Stimulated activated CD8-positive, alpha-beta memory T cell treated with anti-CD3 and anti-CD28 coated beads, Interleukin-4, amount 100 ng/mL, for 24 hours (primary cell): ENCODE measurements around the gene TLCD3A.
"Not testable (repeated sequence)": the region's sequence is repeated elsewhere in the genome, so short reads cannot be mapped to it uniquely, and the experiment has no call there.

Source experiments
- DNase-seq: peaks from one replicate; pipeline ENCODE4 v3.0.0-alpha.2; 2020; ENCODE audit warnings: low read depth

The TLCD3A gene

DNA sequence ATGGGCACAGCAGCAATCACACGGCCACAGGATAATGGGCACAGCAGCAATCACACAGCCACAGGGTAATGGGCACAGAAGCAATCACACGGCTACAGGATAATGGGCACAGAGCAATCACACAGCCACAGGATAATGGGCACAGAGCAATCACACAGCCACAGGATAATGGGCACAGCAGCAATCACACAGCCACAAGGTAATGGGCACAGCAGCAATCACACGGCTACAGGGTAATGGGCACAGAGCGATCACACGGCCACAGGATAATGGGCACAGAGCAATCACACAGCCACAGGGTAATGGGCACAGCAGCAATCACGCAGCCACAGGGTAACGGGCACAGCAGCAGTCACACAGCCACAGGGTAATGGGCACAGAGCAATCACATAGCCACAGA, 17.0 kb downstream of the TLCD3A start:
- DNase-seq: not testable (repeated sequence)

- DNase-seq: no peak
Observed at GRCh38 chr17:750431-751037, 18.1 kb downstream of the TLCD3A start.

- peak; percentile 27 for DNase-seq
Observed at GRCh38 chr17:751269-752001, 19.0 kb downstream of the TLCD3A start.

GRCh38 chr17:752002-752619, 19.7 kb downstream of the TLCD3A start, which contains the start of gene GEMIN4:
TSS of gene GEMIN4 (minus strand) at chr17:752264. CDS start at chr17:752142, 122 bp downstream.
- DNase-seq: peak; percentile 98

GRCh38 chr17:752620-753219, 20.3 kb downstream of the TLCD3A start:
- DNase-seq: peak; percentile 16

DNA sequence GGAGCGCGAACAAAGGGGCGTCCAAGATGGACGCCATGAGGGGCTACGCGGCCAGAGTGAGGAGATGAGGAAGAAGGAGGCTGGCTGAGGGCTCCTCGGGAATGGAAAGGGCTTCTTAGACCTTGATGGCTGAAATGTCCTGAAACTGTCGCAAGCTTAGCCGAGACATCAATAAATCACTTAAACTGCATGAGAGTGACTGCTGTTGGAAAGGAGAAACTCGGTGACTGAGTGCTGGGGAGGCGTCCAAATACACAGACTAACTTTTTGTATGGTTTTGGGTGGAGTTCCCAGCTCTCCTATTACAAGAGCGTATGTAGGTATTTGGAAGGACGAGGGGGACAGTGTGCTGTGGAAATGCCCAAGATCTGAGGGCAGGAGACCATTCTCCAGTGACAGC, 21.0 kb downstream of the TLCD3A start:
- no peak for DNase-seq

- not testable (repeated sequence) for DNase-seq
Observed at GRCh38 chr17:755319-755961, 23.0 kb downstream of the TLCD3A start.

DNA sequence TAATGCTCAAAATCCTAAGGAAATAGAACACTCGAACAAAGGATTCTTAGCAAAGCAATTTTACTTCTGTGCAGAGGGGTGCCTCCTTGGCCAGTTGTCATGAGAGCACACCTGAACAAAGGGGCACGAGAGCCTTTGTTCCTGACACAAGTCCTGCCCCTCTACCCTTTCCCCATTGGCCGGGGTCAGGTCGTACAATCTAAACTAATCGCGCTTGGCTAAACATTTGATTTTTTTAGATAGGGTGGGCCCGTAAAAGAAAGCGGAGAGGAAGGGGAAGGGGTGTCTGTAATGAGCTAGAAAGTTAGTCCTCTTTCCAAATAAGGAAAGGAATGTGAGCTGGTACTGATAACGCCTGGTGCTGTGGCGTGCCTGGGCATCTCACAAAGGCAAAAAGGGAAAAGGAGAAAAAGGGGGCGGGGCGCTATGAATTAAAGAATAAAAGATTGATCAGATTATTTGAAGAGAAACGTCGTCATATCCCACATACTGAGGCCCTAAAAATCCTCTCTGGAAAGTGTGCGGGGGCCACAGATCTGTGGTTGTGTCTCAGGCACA, 23.7 kb downstream of the TLCD3A start:
- not testable (repeated sequence) for DNase-seq

GRCh38 chr17:759964-760363, 27.6 kb downstream of the TLCD3A start:
- no peak for DNase-seq

- DNase-seq: no peak
Observed at GRCh38 chr17:760371-760770, 28.0 kb downstream of the TLCD3A start.

DNA sequence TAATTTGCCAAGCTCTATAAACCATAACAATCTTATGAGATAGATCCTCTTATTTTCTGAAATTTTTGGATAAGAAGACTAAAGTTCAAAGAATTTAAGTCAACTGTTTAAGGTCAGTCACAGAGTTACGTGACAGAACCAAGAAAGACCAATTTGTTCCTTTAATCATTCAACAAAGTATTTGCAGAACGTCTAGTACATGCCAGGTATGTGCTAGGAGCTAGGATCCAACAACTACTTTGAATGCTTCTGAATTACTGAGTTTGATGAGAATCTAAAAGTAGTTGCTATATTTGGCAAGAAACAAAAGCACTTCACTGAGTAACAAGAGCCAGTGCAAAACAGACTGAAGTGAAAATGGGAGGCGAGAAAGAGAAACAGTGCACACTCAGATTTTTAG, 34.7 kb downstream of the TLCD3A start:
- no peak for DNase-seq

GRCh38 chr17:773016-773415, 40.6 kb downstream of the TLCD3A start:
- no peak for DNase-seq

GRCh38 chr17:773467-774312, 41.3 kb downstream of the TLCD3A start:
- DNase-seq: no peak

DNA sequence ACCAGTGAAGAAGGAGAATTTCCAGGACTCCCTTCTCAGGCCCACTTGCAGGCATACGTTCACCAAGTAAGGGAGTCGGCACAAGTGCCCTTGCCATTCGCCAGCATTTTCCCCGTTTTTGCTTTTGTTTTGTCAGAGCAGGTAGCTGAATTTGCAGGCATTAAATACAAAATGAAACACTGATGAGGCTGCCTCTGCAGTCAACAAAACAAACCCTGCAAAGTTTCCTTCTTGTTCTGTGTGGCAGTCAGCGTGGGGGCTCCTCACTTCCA, 41.9 kb downstream of the TLCD3A start:
- no peak for DNase-seq

DNA sequence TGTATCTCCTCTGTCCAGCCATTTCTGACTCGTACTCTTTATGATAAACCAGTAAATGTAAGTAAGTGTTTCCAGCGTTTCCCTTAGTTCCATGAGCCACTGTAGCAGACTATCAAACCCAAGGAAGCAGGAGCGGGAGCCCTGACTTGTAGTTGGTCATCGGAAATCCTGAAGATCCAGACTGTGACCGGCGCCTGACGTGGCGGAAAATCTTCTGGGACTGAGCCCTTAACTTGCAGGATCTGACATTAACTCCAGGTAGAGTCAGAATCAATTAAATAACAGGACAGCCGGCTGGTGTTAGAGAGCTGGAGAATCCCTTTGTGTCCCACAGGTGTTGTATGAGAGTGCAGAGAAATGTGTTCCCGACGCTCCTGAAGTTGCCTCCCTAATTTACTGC, 45.7 kb downstream of the TLCD3A start:
- no peak for DNase-seq

DNA sequence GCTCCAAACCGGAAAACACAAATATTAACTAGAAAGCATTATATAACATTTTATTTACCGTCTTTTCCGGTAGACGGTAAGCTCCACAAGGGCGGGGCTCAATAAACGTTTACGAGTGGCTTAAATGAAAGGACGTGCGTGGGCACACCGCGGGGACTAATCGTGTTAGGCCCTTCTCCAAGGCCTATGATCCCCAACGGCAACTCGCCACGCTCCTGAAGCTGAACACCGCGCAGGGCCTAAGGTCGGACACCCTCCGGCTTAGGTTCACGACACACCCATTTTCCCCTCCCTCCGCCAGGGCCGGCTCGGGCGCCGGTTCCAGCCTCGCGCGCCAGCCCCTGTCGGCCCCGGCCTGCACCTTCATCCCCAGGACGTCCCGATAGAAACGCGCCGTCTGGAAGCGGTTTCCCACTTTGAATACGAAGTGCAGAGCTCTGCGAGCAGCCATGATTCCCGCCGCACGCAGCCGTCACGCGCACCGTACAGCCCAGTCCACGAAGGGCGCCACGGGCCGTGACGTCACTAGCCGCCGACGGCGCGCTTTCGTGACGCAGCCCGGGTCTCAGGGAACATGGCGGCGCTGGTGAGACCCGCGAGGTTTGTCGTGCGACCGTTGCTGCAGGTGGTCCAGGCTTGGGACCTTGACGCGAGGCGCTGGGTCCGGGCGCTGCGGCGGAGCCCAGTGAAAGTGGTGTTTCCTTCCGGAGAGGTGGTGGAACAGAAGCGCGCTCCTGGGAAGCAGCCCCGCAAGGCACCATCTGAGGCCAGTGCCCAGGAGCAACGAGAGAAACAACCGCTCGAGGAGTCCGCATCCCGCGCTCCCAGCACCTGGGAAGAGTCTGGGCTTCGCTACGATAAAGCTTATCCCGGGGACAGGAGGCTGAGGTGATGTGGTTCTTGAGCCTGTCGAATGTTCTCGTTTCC, 49.7 kb downstream of the TLCD3A start, which contains the start of the genes GLOD4 and MRM3:
Gene GLOD4, minus strand, starts transcription at position 476 of the 927 bp plus-strand sequence. Its CDS starts 25 bp downstream, at position 451.
Gene MRM3, plus strand, starts transcription at position 549 of the 927 bp plus-strand sequence. Its CDS starts 26 bp downstream, at position 575.
- DNase-seq: peak; percentile 96

DNA sequence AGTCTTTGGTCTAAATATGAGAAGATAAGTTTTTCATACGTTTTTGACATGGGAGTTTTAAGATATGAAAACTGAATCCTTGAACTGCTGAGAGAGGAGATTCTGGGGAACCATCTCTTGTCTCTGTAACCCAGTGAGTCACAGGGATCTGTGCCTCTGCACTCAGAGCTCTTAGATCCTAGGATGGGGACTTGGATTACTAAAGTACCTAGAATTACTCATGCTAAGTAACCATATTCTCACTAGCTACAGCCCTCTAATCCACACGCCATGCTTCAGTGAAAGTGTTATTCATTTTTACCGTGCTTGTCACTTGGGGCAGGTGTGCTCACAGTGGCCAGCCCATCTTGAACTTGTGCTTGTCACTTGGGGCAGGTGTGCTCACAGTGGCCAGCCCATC, 51.7 kb downstream of the TLCD3A start:
- no peak for DNase-seq

DNA sequence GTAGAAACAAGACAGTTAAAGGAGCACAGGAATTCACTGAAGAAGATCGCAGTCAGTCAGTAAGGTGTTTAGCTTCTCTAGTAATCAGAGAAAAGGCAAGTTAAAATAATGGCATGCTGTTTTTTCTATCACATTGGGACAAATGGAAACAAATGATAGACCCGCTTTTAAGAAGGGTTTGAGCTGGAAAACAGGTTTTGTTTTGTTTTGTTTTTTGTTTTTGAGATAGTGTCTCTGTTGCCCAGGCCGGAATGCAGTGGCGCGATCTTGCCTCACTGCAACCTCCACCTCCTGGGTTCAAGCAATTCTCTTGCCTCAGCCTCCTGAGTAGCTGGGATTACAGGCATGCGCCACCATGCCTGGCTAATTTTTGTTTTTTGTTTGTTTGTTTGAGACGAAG, 53.5 kb downstream of the TLCD3A start:
- not testable (repeated sequence) for DNase-seq

DNA sequence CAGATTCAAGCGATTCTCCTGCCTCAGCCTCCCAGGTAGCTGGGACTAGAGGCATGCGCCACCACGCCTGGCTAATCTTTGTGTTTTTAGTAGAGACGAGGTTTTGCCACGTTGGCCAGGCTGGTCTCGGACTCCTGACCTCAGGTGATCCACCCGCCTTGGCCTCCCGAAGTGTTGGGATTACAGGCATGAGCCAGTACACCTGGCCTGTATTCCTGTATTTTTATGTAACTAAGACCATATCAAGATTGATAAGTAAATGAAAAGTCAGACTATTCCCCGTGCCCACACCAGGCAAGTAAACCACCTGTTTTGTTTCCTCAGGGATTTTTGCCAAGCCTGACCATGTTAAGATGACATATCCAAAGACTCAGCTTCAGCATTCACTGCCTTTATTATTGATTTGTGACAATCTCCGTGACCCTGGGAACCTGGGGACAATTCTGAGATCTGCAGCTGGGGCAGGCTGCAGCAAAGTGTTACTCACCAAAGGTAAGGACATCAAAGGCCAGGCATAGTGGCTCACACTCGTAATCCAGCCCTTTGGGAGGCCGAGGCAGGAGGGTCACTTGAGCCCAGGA, 55.3 kb downstream of the TLCD3A start:
- no peak for DNase-seq

- no peak for DNase-seq
Observed at GRCh38 chr17:788551-788950, 56.2 kb downstream of the TLCD3A start.
